ENCODE measurements around the gene JMJD8.
"Not testable (repeated sequence)": the region's sequence is repeated elsewhere in the genome, so short reads cannot be mapped to it uniquely, and the experiment has no call there.

JMJD8 gene

DNA sequence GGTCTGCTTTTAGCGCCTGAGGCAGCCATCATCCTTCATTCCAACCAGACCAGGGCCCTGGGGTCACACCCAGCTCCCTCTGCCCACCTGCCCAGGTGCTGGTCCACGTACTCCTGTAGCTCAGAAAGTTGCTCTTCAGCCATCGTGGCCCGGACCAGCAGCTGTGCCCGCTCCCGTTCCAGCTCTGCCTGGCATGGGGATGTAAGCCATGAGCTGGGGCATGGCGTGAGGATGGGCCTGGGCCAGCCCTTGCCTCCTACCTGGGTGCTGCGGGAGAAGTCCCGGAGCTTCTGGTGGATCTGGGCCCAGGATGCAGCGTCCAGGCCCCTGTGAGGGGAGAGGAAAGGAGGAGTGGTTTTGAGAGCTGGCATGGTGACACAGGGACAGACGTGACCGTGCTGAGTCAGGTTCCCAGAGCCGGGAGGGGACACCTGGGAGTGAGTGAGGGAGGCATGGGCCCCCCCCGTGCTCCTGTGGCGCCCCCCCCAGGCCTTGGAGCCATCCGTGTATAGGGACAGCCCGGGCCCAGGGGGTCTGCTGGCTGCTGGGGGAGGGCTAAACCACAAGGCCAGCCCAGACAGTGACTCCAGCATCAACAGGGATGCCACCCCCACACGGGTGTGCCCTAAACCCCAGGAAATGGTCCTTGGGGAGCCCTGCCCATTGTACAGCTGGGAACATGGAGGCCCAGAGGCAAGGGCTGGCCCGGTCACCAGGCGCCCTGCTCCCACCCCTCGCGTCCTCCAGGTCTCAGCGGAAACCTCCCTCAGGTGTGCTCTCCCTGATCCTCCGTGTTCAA lies 38.9 kb upstream of the JMJD8 start:
- DNase-seq (ENCODE audit: low read depth in 1 of 2, low spot score in 1 of 2) = no peak

DNA sequence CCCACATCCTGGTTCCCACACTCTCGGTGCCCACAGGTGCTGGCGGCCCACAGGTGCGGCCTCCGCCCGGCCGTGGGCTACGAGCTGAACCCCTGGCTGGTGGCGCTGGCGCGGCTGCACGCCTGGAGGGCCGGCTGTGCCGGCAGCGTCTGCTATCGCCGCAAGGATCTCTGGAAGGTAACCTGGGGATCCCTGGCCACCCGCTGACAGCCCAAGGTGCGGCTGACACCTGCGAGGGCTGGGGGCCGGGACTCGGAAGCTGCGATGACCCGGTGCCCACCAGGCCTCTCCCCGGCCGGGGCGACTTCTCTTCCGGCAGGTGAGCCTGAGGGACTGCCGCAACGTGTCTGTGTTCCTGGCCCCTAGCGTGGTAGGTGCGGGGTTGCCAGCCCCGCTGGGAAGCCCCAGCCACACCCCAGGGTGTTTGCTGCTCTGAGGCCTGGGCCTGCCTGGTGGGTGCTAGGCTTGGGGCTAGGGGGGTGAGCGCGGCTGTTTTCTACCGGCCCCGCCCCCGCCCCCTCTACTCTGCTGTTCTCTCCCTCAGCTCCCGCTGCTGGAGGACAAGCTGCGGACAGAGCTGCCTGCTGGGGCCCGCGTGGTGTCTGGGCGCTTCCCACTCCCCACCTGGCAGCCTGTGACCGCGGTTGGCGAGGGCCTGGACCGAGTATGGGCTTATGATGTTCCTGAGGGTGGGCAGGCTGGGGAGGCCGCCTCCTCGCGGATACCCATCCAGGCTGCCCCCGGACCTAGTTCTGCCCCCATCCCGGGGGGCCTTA lies 37.8 kb upstream of the JMJD8 start:
- DNase-seq (ENCODE audit: low read depth in 1 of 2, low spot score in 1 of 2) = no peak

DNA sequence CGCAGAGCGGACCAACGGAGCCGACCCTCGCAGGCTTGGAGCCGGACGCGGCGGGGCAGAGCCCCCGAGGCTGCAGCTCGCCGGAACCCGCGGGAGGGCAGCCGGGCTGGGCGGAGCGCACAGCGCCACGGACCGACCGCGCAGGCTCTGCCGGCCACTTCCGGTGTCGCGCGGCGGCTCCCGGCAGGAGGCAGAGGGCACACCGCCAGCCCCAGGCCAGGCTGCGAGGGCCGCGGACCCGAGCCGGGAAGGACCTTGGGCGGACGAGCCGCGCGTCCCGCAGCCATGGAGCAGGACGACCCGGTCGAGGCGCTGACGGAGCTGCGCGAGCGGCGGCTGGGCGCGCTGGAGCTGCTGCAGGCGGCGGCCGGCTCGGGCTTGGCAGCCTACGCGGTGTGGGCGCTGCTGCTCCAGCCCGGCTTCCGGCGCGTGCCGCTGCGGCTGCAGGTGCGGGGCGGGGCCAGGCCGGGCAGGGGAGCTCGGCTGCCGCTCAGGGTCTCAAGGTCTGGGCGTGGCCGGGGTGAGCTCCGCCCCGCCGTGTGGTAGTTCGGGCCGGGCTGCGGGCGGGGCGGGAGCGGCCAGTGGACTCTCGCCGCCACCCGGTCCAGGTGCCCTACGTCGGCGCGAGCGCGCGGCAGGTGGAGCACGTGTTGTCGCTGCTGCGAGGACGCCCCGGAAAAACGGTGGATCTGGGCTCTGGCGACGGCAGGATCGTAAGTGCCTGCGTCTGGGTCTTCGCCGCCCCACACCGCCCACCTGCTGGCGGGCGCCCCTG lies 37.0 kb upstream of the JMJD8 start, which contains the start of gene ANTKMT:
TSS of gene ANTKMT (plus strand) at position 157 of the 775 bp plus-strand sequence. CDS start at position 286, 129 bp downstream.
- peak; percentile 26 to 68 for DNase-seq (ENCODE audit: low read depth in 1 of 2, low spot score in 1 of 2)

DNA sequence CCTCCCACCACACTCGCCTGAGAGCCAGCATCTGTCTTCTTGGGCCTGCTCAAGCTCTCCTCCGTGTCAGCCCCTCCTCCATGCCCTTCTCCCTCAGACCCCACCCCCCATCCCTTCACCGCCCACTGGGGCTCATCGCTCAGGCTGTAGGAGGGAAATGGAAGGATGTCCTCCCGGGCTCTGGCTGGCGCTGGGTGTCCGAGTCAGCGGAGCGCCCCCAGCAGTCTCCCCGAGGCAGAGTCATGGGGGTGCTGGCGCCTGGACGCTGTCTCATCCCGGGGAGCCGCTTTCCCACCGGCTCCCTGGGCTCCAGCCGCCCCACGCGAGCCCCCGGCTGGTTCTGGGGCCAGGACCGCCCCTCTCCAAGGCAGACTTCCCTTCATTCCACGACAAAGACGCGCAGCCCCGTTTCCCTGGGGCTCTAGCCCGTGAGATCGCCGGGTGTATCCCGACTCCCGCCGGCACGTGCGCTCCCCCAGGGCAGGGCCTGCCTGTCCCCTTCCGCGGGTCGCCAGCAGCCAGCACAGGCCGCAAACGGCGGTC lies 36.4 kb upstream of the JMJD8 start:
- no peak for DNase-seq (ENCODE audit: low read depth in 1 of 2, low spot score in 1 of 2)

DNA sequence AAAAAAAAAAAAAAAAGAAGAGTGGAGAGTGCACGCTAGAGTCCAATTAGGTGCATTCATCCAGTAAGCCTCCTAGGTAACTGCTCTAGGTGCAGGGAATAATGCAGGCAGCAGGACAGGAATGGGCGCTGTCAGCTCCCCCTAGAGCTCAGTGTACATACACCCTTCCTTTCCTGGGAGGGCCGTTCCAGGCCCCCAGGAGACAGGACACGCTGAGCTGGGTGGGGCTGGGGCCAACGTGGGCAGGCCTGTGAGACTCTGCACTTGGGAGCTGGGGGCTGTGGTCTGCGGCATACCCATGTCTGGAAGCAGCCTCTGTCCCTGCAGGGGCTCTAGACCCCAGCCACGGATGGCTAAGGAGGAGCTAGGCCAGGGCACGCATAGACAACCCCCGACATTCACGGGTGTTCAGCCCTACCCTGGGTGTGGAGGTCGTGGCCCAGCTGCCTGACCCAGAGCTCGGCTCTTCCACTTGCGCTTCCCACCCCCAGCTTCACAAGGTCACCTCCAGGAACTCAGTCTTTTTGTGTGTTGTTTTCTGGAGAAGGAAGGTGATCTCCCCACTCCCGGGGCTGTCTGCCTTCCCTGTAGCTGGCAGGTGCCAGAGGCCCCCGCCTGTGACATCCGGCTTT lies 35.8 kb upstream of the JMJD8 start:
- no peak for DNase-seq (ENCODE audit: low read depth in 1 of 2, low spot score in 1 of 2)

DNA sequence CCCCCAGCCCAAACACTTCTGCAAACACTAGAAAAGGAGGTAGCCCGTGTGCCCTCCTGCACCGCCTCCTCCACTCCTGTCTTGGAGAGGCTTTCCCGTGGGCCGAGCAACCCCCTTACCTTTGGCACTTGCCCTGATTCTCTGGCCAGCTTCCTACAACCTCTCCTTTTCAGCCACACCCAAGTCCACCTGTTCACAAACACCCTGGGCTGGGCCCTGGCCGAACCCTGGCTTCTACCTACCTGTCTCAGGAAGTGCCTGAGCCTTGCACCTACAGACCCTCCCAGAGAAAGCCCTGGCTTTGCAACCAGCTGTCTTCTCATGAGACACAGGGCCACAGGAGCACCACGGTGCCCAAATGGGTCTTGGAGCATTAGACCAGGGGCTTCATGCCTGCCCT lies 34.8 kb upstream of the JMJD8 start:
- DNase-seq (ENCODE audit: low read depth in 1 of 2, low spot score in 1 of 2) = no peak

DNA sequence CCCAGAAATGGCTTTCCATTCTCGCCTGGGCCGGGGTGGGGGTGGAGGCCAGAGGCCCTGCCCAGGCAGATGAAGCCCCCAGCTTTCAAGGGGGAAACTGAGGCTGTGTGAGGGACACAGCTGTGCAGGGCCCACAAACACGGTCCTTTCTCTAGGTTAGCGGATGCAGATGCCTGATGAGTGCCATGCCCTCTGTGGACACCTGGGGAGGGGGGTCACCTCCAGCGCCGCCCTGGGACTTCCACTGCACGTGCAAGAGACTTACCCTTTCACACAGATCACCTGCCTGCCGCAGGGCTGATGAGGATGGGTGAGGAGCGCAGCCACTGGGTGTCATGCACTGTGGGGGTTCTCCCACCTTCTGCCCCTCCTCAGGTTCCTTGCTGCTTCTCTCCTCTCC lies 34.3 kb upstream of the JMJD8 start:
- DNase-seq (ENCODE audit: low read depth in 1 of 2, low spot score in 1 of 2) = no peak

DNA sequence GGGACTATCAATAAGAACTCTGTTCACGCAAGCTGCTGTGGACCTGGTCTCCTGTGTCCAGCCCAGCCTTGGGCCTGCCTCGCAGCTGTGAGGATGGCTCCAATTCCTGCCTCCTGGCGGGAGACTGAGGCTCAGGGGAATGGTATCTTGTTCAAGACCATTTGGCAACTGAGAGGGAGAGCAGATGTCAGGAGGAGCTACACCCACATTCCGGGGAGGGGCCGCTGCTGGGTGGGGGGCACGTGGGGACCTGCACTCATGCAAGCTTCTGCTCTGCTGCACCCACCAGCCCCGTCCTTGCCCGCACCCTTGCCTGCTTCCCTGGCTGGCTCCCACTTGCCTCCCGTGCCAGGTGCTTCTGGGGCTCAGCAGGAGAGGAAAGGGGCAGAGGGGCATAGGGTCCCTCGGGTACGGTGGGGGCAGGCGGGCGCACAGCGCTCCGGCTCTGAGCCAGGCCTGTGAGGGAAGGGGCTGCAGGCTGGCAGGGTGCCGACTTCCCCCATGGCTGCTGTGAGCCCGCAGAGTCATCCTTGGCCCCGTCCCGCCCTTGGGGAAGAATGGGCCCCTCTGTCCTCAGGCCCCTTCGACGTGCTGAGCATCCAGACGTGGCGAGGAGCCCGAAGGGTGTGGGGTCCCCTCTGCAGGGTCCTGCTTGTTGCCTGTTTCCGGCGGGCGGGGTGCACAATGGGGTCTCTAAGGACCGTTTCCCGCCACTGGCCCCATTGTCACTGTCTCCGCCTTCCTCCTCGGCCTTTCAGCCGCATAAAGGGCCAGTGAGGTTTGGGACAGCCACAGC lies 33.5 kb upstream of the JMJD8 start:
- no peak for DNase-seq (ENCODE audit: low read depth in 1 of 2, low spot score in 1 of 2)

DNA sequence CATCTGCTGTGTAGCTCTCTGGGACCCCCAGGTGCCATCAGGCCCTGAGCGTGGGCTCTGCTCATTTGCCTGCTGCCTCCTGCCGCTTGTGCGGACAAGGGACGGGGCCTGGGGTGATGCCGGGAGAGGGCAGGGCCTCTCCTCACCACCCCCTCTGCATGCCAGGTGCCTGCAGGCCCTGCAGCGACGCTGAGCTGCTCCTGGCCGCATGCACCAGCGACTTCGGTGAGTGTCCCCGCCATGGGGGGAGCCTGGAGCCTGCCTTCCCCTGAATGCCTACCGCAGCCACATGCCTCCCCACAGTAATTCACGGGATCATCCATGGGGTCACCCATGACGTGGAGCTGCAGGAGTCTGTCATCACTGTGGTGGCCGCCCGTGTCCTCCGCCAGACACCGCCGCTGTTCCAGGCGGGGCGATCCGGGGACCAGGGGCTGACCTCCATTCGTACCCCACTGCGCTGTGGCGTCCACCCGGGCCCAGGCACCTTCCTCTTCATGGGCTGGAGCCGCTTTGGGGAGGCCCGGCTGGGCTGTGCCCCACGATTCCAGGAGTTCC lies 32.7 kb upstream of the JMJD8 start:
- no peak for DNase-seq (ENCODE audit: low read depth in 1 of 2, low spot score in 1 of 2)

DNA sequence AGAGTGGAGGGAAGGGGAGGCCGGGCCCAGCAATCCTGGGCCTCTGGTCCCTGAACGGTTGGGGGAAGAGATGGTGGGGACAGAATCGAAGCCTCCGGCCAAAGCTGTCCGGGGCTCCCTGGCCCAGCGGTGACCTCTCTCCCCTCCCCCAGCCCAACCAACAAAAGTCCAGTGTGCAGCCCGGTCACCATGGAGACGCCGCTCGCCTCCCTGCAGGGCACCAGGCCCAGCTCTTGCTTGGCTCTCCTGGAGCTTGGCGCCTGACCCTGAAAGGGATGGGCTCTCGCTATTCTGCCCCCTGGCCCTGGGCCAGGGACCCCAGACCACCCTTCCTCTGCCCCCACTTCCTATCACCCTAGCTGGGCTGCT lies 32.0 kb upstream of the JMJD8 start:
- no peak for DNase-seq (ENCODE audit: low read depth in 1 of 2, low spot score in 1 of 2)

DNA sequence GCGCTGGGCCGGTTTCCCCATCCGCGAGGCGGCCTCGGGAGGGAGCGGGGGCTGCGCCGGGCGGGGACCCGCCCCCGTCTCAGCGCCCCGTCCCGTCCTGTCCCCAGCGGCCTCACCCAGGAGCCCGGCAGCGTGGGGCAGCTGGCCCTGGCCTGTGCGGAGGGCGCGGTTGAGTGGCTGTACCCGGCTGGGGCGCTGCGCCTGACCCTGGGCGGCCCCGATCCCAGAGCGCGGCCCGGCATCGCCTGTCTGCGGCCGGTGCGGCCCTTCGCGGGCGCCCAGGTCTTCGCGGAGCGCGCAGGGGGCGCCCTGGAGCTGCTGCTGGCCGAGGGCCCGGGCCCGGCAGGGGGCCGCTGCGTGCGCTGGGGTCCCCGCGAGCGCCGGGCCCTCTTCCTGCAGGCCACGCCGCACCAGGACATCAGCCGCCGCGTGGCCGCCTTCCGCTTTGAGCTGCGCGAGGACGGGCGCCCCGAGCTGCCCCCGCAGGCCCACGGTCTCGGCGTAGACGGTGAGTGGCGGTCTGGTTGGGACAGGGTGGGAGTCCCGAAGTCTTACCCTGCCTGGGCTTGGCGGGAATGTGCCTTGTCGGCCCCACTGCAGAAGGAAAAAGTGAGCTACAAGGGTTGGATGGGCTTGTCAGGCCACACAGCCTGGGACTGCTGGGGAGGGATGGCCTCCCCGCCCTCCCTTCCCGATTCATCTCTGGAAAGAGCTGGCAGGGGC lies 31.5 kb upstream of the JMJD8 start:
- no peak for DNase-seq (ENCODE audit: low read depth in 1 of 2, low spot score in 1 of 2)

DNA sequence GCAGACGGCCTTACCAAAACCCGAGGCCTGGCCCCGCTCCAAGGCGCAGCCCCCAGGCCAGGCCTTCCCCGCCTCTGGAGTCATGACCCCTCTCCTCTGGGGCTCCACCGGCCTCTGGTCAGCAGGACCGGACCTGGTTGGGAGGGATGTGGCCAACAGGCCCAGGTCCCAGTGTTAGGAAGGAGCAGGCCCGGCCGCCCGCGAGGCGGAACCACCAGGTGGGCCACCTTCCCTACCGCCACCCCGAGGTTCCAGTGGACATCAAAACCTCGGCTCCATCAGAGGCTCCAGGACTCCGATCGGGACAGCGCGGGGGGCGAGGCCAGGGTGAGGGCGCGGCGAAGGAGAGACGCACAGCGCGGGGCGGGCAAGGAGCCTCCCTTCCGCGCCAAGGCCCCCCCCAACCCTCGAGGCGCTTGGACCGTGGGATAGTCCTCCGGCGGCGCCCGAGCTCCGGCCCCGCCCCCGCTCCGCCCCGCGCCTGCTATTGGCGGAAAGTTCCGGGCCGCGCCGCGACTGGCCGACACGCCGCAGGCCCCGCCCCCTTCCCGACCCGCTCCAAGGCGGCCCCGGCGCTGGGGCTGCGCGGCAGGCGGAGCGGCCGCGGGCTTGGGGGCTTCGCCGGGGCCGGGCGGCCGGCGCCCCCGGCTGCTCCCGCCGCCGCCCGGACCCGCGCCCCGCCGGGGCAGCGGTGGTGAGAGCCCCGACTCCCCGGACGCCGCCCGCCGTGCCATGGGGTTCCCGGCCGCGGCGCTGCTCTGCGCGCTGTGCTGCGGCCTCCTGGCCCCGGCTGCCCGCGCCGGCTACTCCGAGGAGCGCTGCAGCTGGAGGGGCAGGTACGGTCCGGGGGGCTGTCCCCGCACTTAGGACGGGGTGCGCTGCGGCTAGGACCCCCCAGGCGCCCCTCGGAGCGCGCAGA lies 30.7 kb upstream of the JMJD8 start, which contains the start of gene METRN:
TSS of gene METRN (plus strand) at position 561 of the 919 bp plus-strand sequence. CDS start at position 733, 172 bp downstream.
- DNase-seq (ENCODE audit: low read depth in 1 of 2, low spot score in 1 of 2) = peak; percentile 79 to 84

DNA sequence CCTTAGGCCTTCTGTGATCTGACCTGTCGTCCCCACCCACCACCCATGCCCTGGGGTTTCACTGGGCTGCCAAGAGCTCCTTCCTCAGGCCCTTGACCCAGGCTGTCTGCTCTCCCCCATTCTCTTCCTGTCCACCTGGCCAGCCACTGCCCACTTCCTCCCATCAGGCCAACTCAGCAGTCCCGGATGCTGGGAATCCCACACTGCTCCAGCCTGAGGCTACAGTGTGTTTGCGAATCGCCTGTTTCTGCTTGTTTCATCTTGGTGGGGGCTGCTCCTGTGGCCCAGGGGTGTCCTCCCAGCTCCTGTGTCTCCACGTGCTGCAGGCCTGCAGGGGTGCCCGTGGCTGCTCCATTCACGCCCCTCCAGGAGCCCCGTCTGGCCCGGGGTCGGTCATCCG lies 29.9 kb upstream of the JMJD8 start:
- no peak for DNase-seq (ENCODE audit: low read depth in 1 of 2, low spot score in 1 of 2)

DNA sequence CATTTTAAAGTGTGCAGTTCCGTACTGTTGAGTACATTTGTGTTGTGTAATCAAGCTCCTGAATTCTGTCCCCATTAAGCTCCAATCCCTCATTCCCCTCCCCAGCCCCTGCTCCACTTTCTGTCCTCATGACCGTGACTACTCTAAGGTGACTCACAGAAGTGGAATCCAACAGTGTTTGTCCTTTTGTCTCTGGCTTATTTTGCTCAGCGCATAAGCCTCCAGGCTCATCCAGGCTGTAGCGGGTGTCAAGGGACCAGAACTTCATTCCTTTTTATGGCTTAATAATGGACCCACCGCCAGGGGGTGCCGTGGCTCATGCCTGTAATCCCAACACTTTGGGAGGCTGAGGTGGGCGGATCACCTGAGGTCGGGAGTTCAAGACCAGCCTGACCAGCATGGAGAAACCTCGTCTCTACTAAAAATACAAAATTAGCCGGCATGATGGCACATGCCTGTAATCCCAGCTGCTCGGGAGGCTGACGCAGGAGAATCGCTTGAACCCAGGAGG lies 28.7 kb upstream of the JMJD8 start:
- not testable (repeated sequence) for DNase-seq (ENCODE audit: low read depth in 1 of 2, low spot score in 1 of 2)

DNA sequence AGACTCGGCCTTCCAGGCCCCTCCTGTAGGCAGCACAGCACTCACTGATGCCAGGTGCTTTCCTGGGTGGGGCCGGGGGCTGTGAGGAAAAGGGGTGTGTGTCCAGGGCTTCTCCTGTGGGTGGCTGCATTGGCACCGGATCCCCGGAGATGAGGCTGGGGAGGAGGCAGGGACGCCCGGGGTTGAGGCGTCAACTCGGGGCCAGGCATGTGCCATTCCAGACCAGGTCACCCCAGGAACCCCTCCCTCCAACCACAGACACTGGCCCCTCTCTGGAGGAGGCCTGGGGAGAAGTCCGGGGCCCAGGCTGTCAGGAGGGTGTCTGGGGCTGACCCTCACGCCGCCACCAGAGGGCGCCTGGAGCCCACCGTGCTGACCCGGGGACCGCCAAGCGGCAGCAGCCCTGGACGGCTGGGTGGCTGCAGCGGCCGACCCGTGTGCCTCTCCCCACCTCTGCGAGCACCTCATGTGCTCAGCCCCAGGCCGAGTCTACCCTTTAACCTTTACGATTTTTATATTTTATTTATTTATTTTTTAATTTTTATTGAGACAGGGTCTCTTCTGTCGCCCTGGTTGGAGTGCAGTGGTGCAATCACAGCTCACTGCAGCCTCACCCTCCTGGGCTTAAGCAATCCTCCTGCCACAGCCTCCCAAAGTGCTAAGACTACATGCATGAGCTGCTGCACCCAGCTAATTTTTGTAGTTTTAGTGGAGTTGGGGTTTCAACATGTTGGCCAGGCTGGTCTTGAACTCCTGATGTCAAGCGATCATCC lies 27.6 kb upstream of the JMJD8 start:
- DNase-seq (ENCODE audit: low read depth in 1 of 2, low spot score in 1 of 2) = peak; percentile 67 to 70

DNA sequence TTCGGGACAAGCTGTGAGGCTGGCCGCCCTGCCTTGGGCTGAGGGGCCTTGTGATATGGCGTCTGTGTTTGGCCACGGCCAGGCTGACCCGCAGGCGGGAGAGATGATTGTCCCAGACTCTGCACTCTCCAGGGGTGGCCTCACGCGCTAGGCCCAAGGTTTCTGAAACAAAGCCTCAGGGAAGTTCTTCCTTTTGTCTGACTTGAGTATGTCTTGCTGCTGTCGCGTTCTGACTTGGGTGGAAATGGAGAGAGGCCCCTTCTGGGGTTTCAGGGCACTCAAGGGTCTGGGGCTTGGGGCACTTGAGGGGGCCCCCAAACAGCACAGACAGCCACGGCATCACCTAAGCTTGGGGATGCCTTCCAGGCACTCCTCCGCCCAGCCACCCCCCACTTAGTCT lies 26.9 kb upstream of the JMJD8 start:
- DNase-seq (ENCODE audit: low read depth in 1 of 2, low spot score in 1 of 2) = no peak

DNA sequence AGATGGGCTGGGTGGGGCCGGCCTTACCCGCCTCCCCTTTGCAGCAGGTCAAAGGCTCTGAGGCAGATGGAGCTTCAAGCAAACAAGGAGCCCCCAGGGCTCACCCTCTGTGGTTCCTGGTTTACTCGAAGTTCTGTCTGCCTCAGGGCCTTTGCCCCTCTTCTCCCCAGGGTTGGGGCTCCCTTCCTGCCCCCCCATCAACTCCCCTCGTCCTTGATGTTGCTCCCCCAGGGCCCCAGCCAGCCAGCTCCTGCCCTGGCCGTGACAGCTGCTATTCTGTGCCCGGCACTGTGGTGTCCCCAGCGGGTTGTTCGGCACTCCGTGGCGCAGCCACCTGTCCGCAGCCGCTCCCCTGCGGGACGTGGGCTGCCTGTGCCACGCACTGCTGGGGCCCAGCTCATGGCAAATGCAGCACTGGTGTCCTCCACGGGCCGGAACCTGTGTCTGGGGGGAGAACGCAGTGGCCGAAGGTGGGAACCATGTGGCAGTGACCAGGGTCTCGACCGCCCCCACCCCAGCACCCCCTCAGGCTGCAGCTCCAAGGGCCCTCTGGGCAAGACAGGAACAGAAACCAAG lies 26.5 kb upstream of the JMJD8 start:
- no peak for DNase-seq (ENCODE audit: low read depth in 1 of 2, low spot score in 1 of 2)

Data from activated T-helper 1 cell treated with anti-CD3 and anti-CD28 coated beads, Interleukin-2, amount 50 U/mL, for 16 hours (primary cell).